Endodermal cell (in vitro differentiated cells): ENCODE data around the gene CELF1. TPM values are rescaled to one million over a fixed set of nuclear protein-coding genes. Genes with fewer than 3 reads are reported as not detected.

Experiments used
- DNase-seq: peaks from one replicate; pipeline ENCODE4 v3.0.0-alpha.2; 2017
- H3K27ac ChIP-seq: 2 replicates; pipeline ENCODE4 v1.5.1; 2013; ENCODE audit warnings: mild to moderate bottlenecking, low read depth, low read length, moderate library complexity
- H3K27me3 ChIP-seq: 2 replicates; pipeline ENCODE4 v1.6.1; 2013; ENCODE audit warnings: mild to moderate bottlenecking, low read length, moderate library complexity; ENCODE audit not compliant: insufficient read depth, control insufficient read depth, poor library complexity, severe bottlenecking
- H3K36me3 ChIP-seq: 2 replicates; pipeline ENCODE4 v1.7.0; 2013; ENCODE audit warnings: mild to moderate bottlenecking, low read length, moderate library complexity; ENCODE audit not compliant: control insufficient read depth, insufficient read depth
- H3K4me1 ChIP-seq: one replicate; pipeline ENCODE4 v1.7.0; 2013; ENCODE audit warnings: low read length; ENCODE audit not compliant: control insufficient read depth, insufficient read depth
- H3K4me3 ChIP-seq: 2 replicates; pipeline ENCODE4 v1.5.1; 2013; ENCODE audit warnings: mild to moderate bottlenecking, low read length, moderate library complexity
- H3K9ac ChIP-seq: 2 replicates; pipeline ENCODE4 v1.6.1; 2013; ENCODE audit warnings: mild to moderate bottlenecking, low read length, moderate library complexity; ENCODE audit not compliant: poor library complexity, severe bottlenecking; ENCODE audit errors: extremely low read depth
- H3K9me3 ChIP-seq: 2 replicates; pipeline ENCODE4 v1.6.1; 2013; ENCODE audit warnings: mild to moderate bottlenecking, low read length, moderate library complexity; ENCODE audit not compliant: control insufficient read depth
- H3K27ac Mint-ChIP-seq: 2 replicates; pipeline ENCODE4 v1.8.0; 2020; ENCODE audit warnings: mixed read lengths
- H3K27me3 Mint-ChIP-seq: 2 replicates; pipeline ENCODE4 v1.8.0; 2021; ENCODE audit warnings: mild to moderate bottlenecking, mixed read lengths; ENCODE audit not compliant: insufficient read depth
- H3K36me3 Mint-ChIP-seq: 2 replicates; pipeline ENCODE4 v1.8.0; 2020; ENCODE audit warnings: low read depth, mixed read lengths
- H3K4me1 Mint-ChIP-seq: 2 replicates; pipeline ENCODE4 v1.8.0; 2020; ENCODE audit warnings: mixed read lengths
- H3K4me3 Mint-ChIP-seq: 2 replicates; pipeline ENCODE4 v1.8.0; 2020; ENCODE audit warnings: mild to moderate bottlenecking, moderate library complexity, mixed read lengths
- H3K9me3 Mint-ChIP-seq: 2 replicates; pipeline ENCODE4 v1.8.0; 2020; ENCODE audit warnings: mild to moderate bottlenecking, mixed read lengths
- WGBS, 2 experiments: methylation state at CpG; one replicate each; pipeline versions ENCODE4 v1.1.5 to v1.1.7; 2013; ENCODE audit warnings: missing lambda C conversion rate in 2 of 2, mixed read lengths in 1 of 2; ENCODE audit not compliant: insufficient coverage in 1 of 2, insufficient read length in 1 of 2; 5-methylcytosine and 5-hydroxymethylcytosine counted together
- total RNA-seq, 2 donors: library from RNA; stranded (reverse); fragmentation: NEBNext Ultra II Directional in 1 of 2; extraction: Animal tissue kit (Norgen Biotek cat#: 25700) in 1 of 2; gene quantifications; 2 replicates in 1 of 2; 3 replicates in 1 of 2; pipeline ENCODE4 v1.2.1, GENCODE V29; 2021
- TF ChIP-seq, protein P1 (sequence below): fragments of 200-600 bp; sonication (generic); conservative IDR thresholded peaks from 2 replicates; pipeline ENCODE4 v1.5.0; 2021; ENCODE audit warnings: antibody characterized with exemption, mild to moderate bottlenecking

The CELF1 gene
- total RNA-seq, 2 donors from 2014 or later: 202 to 205 TPM

DNA sequence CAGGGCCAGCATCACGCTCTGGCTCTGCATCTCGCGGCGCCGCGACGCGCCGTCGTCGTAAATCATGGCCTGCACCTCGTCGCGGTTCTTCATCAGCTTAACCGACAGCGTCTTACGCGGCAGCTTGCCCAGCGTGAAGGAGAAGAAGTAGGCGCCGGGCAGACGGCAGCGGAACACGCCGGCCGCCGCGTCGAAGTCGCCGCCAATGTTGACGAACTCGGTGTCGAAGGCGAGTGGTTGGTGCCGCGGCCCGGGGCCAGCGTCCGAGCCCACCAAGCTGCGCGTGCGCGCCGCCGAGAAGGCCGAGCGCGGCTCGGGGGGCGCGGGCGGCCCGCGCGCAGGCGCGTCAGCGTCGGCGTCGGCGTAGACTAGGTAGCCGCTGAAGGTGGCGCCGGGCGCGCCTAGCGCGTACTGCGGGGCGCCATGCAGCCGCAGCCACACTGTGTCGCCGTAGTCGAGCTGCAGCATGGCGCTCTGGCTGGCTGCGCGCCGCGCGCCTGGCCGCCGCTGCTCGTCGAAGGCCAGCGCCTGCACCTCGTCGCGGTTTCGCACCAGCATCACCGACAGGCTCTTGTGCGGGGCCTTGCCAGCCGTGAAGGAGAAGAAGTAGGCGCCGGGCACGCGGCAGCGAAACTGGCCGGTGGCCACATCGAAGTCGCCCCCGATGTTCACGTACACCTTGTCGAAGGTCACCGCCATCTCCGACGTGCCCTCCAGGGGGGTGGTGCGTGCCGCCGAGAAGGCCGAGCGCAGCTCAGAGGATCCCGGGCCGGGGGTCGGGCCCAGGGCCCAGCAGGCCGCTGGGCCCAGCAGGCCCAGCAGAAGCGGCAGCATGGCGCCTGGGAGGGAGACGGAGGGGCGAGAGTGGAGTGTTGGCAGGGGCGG is 37.3 kb upstream of the CELF1 start:
- H3K4me3 ChIP-seq: no peak overlapping the region
- Mint-ChIP-seq H3K36me3 (peaks cover under 1% of the 10 kb centered on the region), H3K4me1 (peaks cover 7% of the 10 kb centered on the region), H3K27ac (no peak overlapping the region), H3K9me3 (peaks cover 2% of the 10 kb centered on the region), H3K4me3 (no peak overlapping the region), H3K27me3 (peaks cover 37% of the 10 kb centered on the region)
- TF ChIP-seq, protein P1, sequence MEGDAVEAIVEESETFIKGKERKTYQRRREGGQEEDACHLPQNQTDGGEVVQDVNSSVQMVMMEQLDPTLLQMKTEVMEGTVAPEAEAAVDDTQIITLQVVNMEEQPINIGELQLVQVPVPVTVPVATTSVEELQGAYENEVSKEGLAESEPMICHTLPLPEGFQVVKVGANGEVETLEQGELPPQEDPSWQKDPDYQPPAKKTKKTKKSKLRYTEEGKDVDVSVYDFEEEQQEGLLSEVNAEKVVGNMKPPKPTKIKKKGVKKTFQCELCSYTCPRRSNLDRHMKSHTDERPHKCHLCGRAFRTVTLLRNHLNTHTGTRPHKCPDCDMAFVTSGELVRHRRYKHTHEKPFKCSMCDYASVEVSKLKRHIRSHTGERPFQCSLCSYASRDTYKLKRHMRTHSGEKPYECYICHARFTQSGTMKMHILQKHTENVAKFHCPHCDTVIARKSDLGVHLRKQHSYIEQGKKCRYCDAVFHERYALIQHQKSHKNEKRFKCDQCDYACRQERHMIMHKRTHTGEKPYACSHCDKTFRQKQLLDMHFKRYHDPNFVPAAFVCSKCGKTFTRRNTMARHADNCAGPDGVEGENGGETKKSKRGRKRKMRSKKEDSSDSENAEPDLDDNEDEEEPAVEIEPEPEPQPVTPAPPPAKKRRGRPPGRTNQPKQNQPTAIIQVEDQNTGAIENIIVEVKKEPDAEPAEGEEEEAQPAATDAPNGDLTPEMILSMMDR: no peak
- H3K27ac ChIP-seq: no peak overlapping the region
- H3K27me3 ChIP-seq: peaks cover 26% of the 10 kb centered on the region
- peaks cover under 1% of the 10 kb centered on the region for H3K36me3 ChIP-seq
- peak; percentile 56 for DNase-seq
- whole genome bisulfite sequencing, 2 experiments: 96 to 98% methylated on average over 113 to 122 of the region's 122 CpGs
- no peak overlapping the region for H3K9ac ChIP-seq
- H3K9me3 ChIP-seq: no peaks in the 10 kb centered on the region
- H3K4me1 ChIP-seq: no peaks in the 10 kb centered on the region

DNA sequence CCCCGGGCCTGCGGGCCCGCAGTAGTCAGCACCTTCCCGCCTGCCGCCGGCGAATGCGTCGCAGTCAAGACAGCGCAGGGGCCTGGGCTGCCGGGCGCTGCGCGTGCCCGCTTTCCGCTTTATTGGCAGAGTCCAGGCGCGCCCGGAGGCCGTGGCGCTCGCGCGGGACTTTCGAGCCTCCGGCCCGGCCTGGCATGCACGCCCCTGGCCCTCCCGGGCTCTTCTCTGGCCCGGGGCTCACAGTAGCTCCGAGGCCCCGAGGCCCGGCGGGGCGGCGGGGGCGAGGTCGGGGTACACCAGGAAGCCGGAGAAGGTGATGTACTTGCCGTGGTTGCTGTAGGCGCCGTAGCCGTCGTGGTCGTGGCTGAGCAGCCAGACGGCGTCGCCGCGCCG is 36.6 kb upstream of the CELF1 start:
- no peak for DNase-seq
- no peak overlapping the region for H3K27ac ChIP-seq
- no peaks in the 10 kb centered on the region for H3K9me3 ChIP-seq
- H3K4me3 Mint-ChIP-seq: no peak overlapping the region
- H3K36me3 ChIP-seq: peaks cover 6% of the 10 kb centered on the region
- H3K36me3 Mint-ChIP-seq: peaks cover 7% of the 10 kb centered on the region
- peaks cover 20% of the 10 kb centered on the region for H3K27me3 ChIP-seq
- H3K9ac ChIP-seq: no peak overlapping the region
- H3K4me1 Mint-ChIP-seq: peaks cover 7% of the 10 kb centered on the region
- peaks cover 33% of the 10 kb centered on the region for H3K27me3 Mint-ChIP-seq
- WGBS, 2 experiments: 94 to 98% methylated on average over 46 to 51 of the region's 51 CpGs
- no peaks in the 10 kb centered on the region for H3K4me1 ChIP-seq
- H3K9me3 Mint-ChIP-seq: peaks cover 2% of the 10 kb centered on the region
- H3K4me3 ChIP-seq: no peak overlapping the region
- H3K27ac Mint-ChIP-seq: no peak overlapping the region
- TF ChIP-seq, protein P1: no peak

GRCh38 chr11:47589118-47589517 is 36.2 kb upstream of the CELF1 start:
- WGBS, 2 experiments: 78 to 94% methylated on average over 8 to 10 of the region's 11 CpGs
- TF ChIP-seq, protein P1: no peak

More at GRCh38 chr11:47589118-47589517, 36.2 kb upstream of the CELF1 start:
- Histone ChIP-seq H3K4me1 (no peaks in the 10 kb centered on the region), H3K27ac (no peak overlapping the region), H3K9ac (no peak overlapping the region), H3K36me3 (peaks cover 11% of the 10 kb centered on the region), H3K27me3 (peaks cover 16% of the 10 kb centered on the region), H3K9me3 (no peaks in the 10 kb centered on the region), H3K4me3 (no peak overlapping the region)
- no peak for DNase-seq
- Mint-ChIP-seq H3K27ac (no peak overlapping the region), H3K36me3 (peaks cover 12% of the 10 kb centered on the region), H3K27me3 (peaks cover 29% of the 10 kb centered on the region), H3K4me3 (no peak overlapping the region), H3K4me1 (peaks cover 7% of the 10 kb centered on the region), H3K9me3 (peaks cover 2% of the 10 kb centered on the region)
